22Rv1 (cell line): Measurements from ENCODE around the gene ECE1.

ENCODE experiments used
- CTCF ChIP-seq: fragments of 450-650 bp; IDR thresholded peaks from 2 replicates; pipeline ENCODE4 v1.5.1; 2017; ENCODE audit warnings: mild to moderate bottlenecking
- ZFX ChIP-seq: fragments of 450-650 bp; IDR thresholded peaks from 2 replicates; pipeline ENCODE4 v1.6.1; 2017; ENCODE audit warnings: antibody characterized with exemption, borderline replicate concordance

DNA sequence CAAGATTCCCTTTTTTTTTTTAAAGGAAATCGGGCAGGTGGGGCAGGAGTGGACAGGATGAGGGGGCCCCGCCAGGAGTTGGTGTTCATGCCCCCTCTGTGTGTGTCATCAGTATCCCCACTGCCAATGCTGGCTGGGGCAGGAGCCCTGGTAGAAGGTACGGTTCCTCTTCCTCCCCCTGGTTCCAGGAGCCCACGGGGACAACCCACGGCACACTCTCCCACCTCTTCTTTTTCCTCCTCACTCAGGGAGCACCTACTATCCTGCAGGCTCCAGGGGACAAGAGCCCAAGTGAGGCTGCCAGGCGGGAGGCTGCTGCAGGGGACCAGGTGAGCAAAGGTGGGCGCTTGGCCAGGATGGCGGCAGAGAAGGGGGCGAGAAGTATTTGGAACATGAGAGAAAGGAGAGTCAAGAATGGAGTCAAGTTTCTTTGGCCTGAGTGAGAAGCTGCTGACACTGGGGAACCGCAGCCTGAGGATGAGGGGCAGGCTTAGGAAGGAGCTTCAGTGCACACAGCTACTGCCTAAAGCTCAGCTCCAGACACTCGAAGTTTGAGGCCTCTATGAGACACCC, 26.5 kb downstream of the ECE1 start:
- TF ChIP-seq CTCF (no peak), ZFX (no peak)
